Activated T-cell treated with anti-CD3 and anti-CD28 coated beads, Interleukin-2, amount 50 U/mL, for 4 hours (primary cell): ENCODE results near the gene SQSTM1. TPM values are rescaled to one million over a fixed set of nuclear protein-coding genes. Genes with fewer than 3 reads are reported as not detected.
A peak's percentile ranks its signal among the peaks of the same experiment; 100 is the strongest.

Experiments
- ATAC-seq, 2 donors: fragments of 200-7000 bp; cut with Tn5 transposase; one replicate each; pipeline ENCODE4 v1.10.0; 2021
- DNase-seq: peaks from one replicate; pipeline ENCODE4 v3.0.0-alpha.2; 2020
- H3K27me3 Mint-ChIP-seq: one replicate; pipeline ENCODE4 v1.8.0; 2021; ENCODE audit warnings: low read depth, mixed read lengths
- H3K36me3 Mint-ChIP-seq: one replicate; pipeline ENCODE4 v1.8.0; 2022; ENCODE audit warnings: mixed read lengths; ENCODE audit not compliant: insufficient read depth
- H3K4me1 Mint-ChIP-seq: one replicate; pipeline ENCODE4 v1.8.0; 2021; ENCODE audit warnings: low read depth, mixed read lengths
- H3K4me3 Mint-ChIP-seq: one replicate; pipeline ENCODE4 v1.8.0; 2021; ENCODE audit warnings: mild to moderate bottlenecking, moderate library complexity, mixed read lengths
- H3K9me3 Mint-ChIP-seq: one replicate; pipeline ENCODE4 v1.8.0; 2021; ENCODE audit warnings: mixed read lengths
- total RNA-seq, 3 donors: library from RNA; stranded (reverse); gene quantifications; one replicate each; pipeline ENCODE4 v1.2.1, GENCODE V29; 2021

Gene SQSTM1
- total RNA-seq, 3 donors from 2014 or later, result 109 to 141 (median 111) TPM

GRCh38 chr5:179812135-179812825 lies 8.4 kb upstream of the SQSTM1 start:
- Mint-ChIP-seq H3K27me3 (peaks cover 3% of the 10 kb centered on the region), H3K4me3 (no peak overlapping the region), H3K9me3 (no peaks in the 10 kb centered on the region), H3K4me1 (peaks cover 7% of the 10 kb centered on the region), H3K36me3 (peaks cover 4% of the 10 kb centered on the region)
- ATAC-seq, result no peak
- DNase-seq, result no peak

GRCh38 chr5:179812997-179813607 lies 7.6 kb upstream of the SQSTM1 start:
- DNase-seq (no peak), ATAC-seq (no peak)
- Mint-ChIP-seq H3K4me3 (no peak overlapping the region), H3K4me1 (peaks cover 11% of the 10 kb centered on the region), H3K36me3 (peaks cover 4% of the 10 kb centered on the region), H3K9me3 (no peaks in the 10 kb centered on the region), H3K27me3 (peaks cover 3% of the 10 kb centered on the region)

- DNase-seq, result no peak
- Mint-ChIP-seq H3K27me3 (peaks cover 3% of the 10 kb centered on the region), H3K4me3 (no peak overlapping the region), H3K36me3 (peaks cover 4% of the 10 kb centered on the region), H3K9me3 (no peaks in the 10 kb centered on the region), H3K4me1 (peaks cover 15% of the 10 kb centered on the region)
- ATAC-seq, result no peak
These were observed 6.6 kb upstream of the SQSTM1 start for GRCh38 chr5:179814090-179814489.

GRCh38 chr5:179815491-179816249 lies 5.0 kb upstream of the SQSTM1 start:
- DNase-seq (no peak), ATAC-seq (no peak)
- peaks cover 3% of the 10 kb centered on the region for H3K27me3 Mint-ChIP-seq
- H3K9me3 Mint-ChIP-seq, result no peaks in the 10 kb centered on the region
- peaks cover 4% of the 10 kb centered on the region for H3K36me3 Mint-ChIP-seq
- peaks cover 26% of the 10 kb centered on the region for H3K4me1 Mint-ChIP-seq
- peak overlapping the region; percentile 38 for H3K4me3 Mint-ChIP-seq

- Mint-ChIP-seq H3K27me3 (peaks cover 3% of the 10 kb centered on the region), H3K4me1 (peaks cover 26% of the 10 kb centered on the region), H3K36me3 (peaks cover 4% of the 10 kb centered on the region), H3K9me3 (no peaks in the 10 kb centered on the region), H3K4me3 (no peak overlapping the region)
- DNase-seq, result no peak
- ATAC-seq, result no peak
These were observed 4.3 kb upstream of the SQSTM1 start for GRCh38 chr5:179816401-179816795.

- Mint-ChIP-seq H3K4me1 (peaks cover 30% of the 10 kb centered on the region), H3K36me3 (peaks cover 4% of the 10 kb centered on the region), H3K4me3 (peak overlapping the region; percentile 8)
These were observed 3.8 kb upstream of the SQSTM1 start for GRCh38 chr5:179816796-179817469.

GRCh38 chr5:179817470-179817840 lies 3.2 kb upstream of the SQSTM1 start:
- H3K4me3 Mint-ChIP-seq, result peak overlapping the region; percentile 8
- DNase-seq (no peak), ATAC-seq (no peak)
- H3K4me1 Mint-ChIP-seq, result peaks cover 35% of the 10 kb centered on the region
- H3K9me3 Mint-ChIP-seq, result no peaks in the 10 kb centered on the region
- peaks cover 3% of the 10 kb centered on the region for H3K27me3 Mint-ChIP-seq
- H3K36me3 Mint-ChIP-seq, result peaks cover 6% of the 10 kb centered on the region

More at GRCh38 chr5:179816796-179817469, 3.8 kb upstream of the SQSTM1 start:
- Mint-ChIP-seq H3K27me3 (peaks cover 3% of the 10 kb centered on the region), H3K9me3 (no peaks in the 10 kb centered on the region)
- DNase-seq (no peak), ATAC-seq (no peak)

GRCh38 chr5:179817890-179818745 lies 2.6 kb upstream of the SQSTM1 start:
- Mint-ChIP-seq H3K9me3 (no peaks in the 10 kb centered on the region), H3K4me3 (peak overlapping the region; percentile 69), H3K27me3 (peaks cover 3% of the 10 kb centered on the region), H3K4me1 (peaks cover 42% of the 10 kb centered on the region), H3K36me3 (peaks cover 2% of the 10 kb centered on the region)
- ATAC-seq (no peak), DNase-seq (no peak)

GRCh38 chr5:179818746-179819295 lies 1.9 kb upstream of the SQSTM1 start:
- Mint-ChIP-seq H3K36me3 (peaks cover 2% of the 10 kb centered on the region), H3K4me3 (peak overlapping the region; percentile 69), H3K27me3 (peaks cover 3% of the 10 kb centered on the region), H3K4me1 (peaks cover 46% of the 10 kb centered on the region), H3K9me3 (no peaks in the 10 kb centered on the region)
- DNase-seq (peak; percentile 77), ATAC-seq (peak; percentile 42 to 49)

GRCh38 chr5:179819296-179820126 lies 1.2 kb upstream of the SQSTM1 start:
- DNase-seq, result no peak
- H3K27me3 Mint-ChIP-seq, result peaks cover 3% of the 10 kb centered on the region
- peak overlapping the region; percentile 74 for H3K4me3 Mint-ChIP-seq
- peaks cover 5% of the 10 kb centered on the region for H3K36me3 Mint-ChIP-seq
- no peaks in the 10 kb centered on the region for H3K9me3 Mint-ChIP-seq
- peaks cover 49% of the 10 kb centered on the region for H3K4me1 Mint-ChIP-seq
- ATAC-seq, result peak in 1 of 2 donors; percentile 6

GRCh38 chr5:179820127-179820482 lies 600 bp upstream of the SQSTM1 start:
- Mint-ChIP-seq H3K9me3 (no peaks in the 10 kb centered on the region), H3K4me1 (peaks cover 52% of the 10 kb centered on the region), H3K36me3 (peaks cover 11% of the 10 kb centered on the region), H3K27me3 (peaks cover 3% of the 10 kb centered on the region), H3K4me3 (peak overlapping the region; percentile 74)
- DNase-seq, result no peak
- no peak for ATAC-seq

GRCh38 chr5:179821298-179822058 lies 773 bp downstream of the SQSTM1 start:
- H3K4me1 Mint-ChIP-seq, result peaks cover 49% of the 10 kb centered on the region
- H3K4me3 Mint-ChIP-seq, result peak overlapping the region; percentile 92
- no peaks in the 10 kb centered on the region for H3K9me3 Mint-ChIP-seq
- ATAC-seq, result peak; percentile 71 to 76
- DNase-seq, result peak; percentile 74
- peaks cover 19% of the 10 kb centered on the region for H3K36me3 Mint-ChIP-seq
- H3K27me3 Mint-ChIP-seq, result no peaks in the 10 kb centered on the region
